GM12878 (cell line): Measurements from ENCODE around the gene HMCN1. TPM values are rescaled to one million over a fixed set of nuclear protein-coding genes. Genes with fewer than 3 reads are reported as not detected.

Experiments used
- BRCA1 ChIP-seq: IDR thresholded peaks from 2 replicates; pipeline ENCODE4 v1.6.1; 2011; ENCODE audit warnings: low read depth, low read length, improper control_type of control experiment
- EZH2 ChIP-seq: IDR thresholded peaks from 2 replicates; pipeline ENCODE4 v1.6.1; 2012; ENCODE audit warnings: low read depth, mild to moderate bottlenecking, control low read depth, inconsistent platforms, low read length, borderline replicate concordance; ENCODE audit not compliant: control insufficient read depth
- GABPA ChIP-seq: IDR thresholded peaks from 2 replicates; pipeline ENCODE4 v1.6.1; 2014; ENCODE audit warnings: antibody characterized with exemption, low read depth, mild to moderate bottlenecking, inconsistent platforms
- HCFC1 ChIP-seq: fragments of 150-350 bp; IDR thresholded peaks from 2 replicates; pipeline ENCODE4 v1.6.1; 2014; ENCODE audit warnings: low read length
- HSF1 ChIP-seq: fragments of 150-350 bp; IDR thresholded peaks from 2 replicates; pipeline ENCODE4 v1.6.1; 2014; ENCODE audit warnings: mild to moderate bottlenecking, low read depth, low read length
- JUNB ChIP-seq: IDR thresholded peaks from 2 replicates; pipeline ENCODE4 v1.6.1; 2016; ENCODE audit warnings: antibody characterized with exemption, mild to moderate bottlenecking
- MEF2A ChIP-seq: IDR thresholded peaks from 2 replicates; pipeline ENCODE4 v1.6.1; 2011; ENCODE audit warnings: low read depth, mild to moderate bottlenecking, low read length, moderate library complexity; ENCODE audit not compliant: insufficient read depth
- MLLT1 ChIP-seq: fragments of 450-650 bp; IDR thresholded peaks from 2 replicates; pipeline ENCODE4 v1.6.1; 2016; ENCODE audit warnings: mild to moderate bottlenecking
- NBN ChIP-seq: fragments of 450-650 bp; IDR thresholded peaks from 2 replicates; pipeline ENCODE4 v1.6.1; 2016
- NFIC ChIP-seq: IDR thresholded peaks from 2 replicates; pipeline ENCODE4 v1.6.1; 2012; ENCODE audit warnings: low read depth, mild to moderate bottlenecking, inconsistent platforms, low read length, moderate library complexity
- NFXL1 ChIP-seq: fragments of 450-650 bp; IDR thresholded peaks from 2 replicates; pipeline ENCODE4 v1.6.1; 2017; ENCODE audit warnings: antibody characterized with exemption, mild to moderate bottlenecking, borderline replicate concordance
- NFYB ChIP-seq: IDR thresholded peaks from 2 replicates; pipeline ENCODE4 v1.6.1; 2011; ENCODE audit warnings: low read depth, mild to moderate bottlenecking, low read length, improper control_type of control experiment, moderate library complexity; ENCODE audit not compliant: insufficient read depth
- NR2C1 ChIP-seq: fragments of 450-650 bp; IDR thresholded peaks from 2 replicates; pipeline ENCODE4 v1.6.1; 2017; ENCODE audit warnings: antibody characterized with exemption, mild to moderate bottlenecking, moderate library complexity
- PKNOX1 ChIP-seq: fragments of 450-650 bp; IDR thresholded peaks from 2 replicates; pipeline ENCODE4 v1.6.1; 2016; ENCODE audit warnings: mild to moderate bottlenecking
- SRF ChIP-seq, 2 experiments: IDR thresholded peaks; 2 replicates each; pipeline ENCODE4 v1.6.1; 2011; ENCODE audit warnings: low read depth in 2 of 2, low read length in 2 of 2, mild to moderate bottlenecking in 1 of 2, moderate library complexity in 1 of 2
- SUPT20H ChIP-seq: IDR thresholded peaks from 2 replicates; pipeline ENCODE4 v1.6.1; 2011; ENCODE audit warnings: low read depth, mild to moderate bottlenecking, low read length, moderate library complexity, borderline replicate concordance; ENCODE audit not compliant: control insufficient read depth
- ZNF592 ChIP-seq: fragments of 450-650 bp; IDR thresholded peaks from 2 replicates; pipeline ENCODE4 v1.6.1; 2017; ENCODE audit warnings: mild to moderate bottlenecking, moderate library complexity
- ZNF687 ChIP-seq: fragments of 450-650 bp; IDR thresholded peaks from 2 replicates; pipeline ENCODE4 v1.6.1; 2017; ENCODE audit warnings: mild to moderate bottlenecking, moderate library complexity
- polyA plus RNA-seq, 11 experiments: library from polyadenylated mRNA; depleted of rRNA in 4 of 11; unstranded in 6 of 11; stranded (reverse) in 5 of 11; fragments of >200 nt; fragmentation: Nextera tagmentation in 4 of 11; fragmentation: Illumina TruSeq in 1 of 11; extraction: Ambion mirVana in 4 of 11; extraction: Trizol in 1 of 11; gene quantifications; 1 replicate in 1 of 11; 2 replicates in 10 of 11; pipeline versions ENCODE4 v1.2.1 to v1.2.3, GENCODE V29; 2011 to 2016; ENCODE audit warnings: inconsistent platforms in 2 of 11, missing spikeins in 2 of 11, low read depth in 1 of 11
- total RNA-seq, 4 experiments: library from RNA; depleted of rRNA in 3 of 4; stranded (reverse); fragments of >200 nt in 3 of 4; fragmentation: Illumina TruSeq in 1 of 4; extraction: Trizol in 1 of 4; gene quantifications; 2 replicates each; pipeline versions ENCODE4 v1.2.1 to v1.2.3, GENCODE V29; 2013 to 2021

Gene HMCN1
- total and polyA plus RNA-seq, 10 of the 15 experiments (the other 5 are each of a cell fraction or from before 2014, with no cell fraction given): under 0.01 to 0.07 TPM; not detected in 8

- TF ChIP-seq PKNOX1: peak; percentile 76
- TF ChIP-seq ZNF687: no peak
- TF ChIP-seq MLLT1: no peak
- no peak for TF ChIP-seq SRF (IDR thresholded peaks at IDR 0.05; ENCODE audit: low read depth in 2 of 2, low read length in 2 of 2)
- TF ChIP-seq GABPA: peak; percentile 62
- no peak for TF ChIP-seq NFXL1
- TF ChIP-seq NFIC: peak; percentile 94
- TF ChIP-seq HSF1: no peak
- TF ChIP-seq JUNB: peak; percentile 94
- no peak for TF ChIP-seq ZNF592
- no peak for TF ChIP-seq HCFC1
- no peak for TF ChIP-seq EZH2
- no peak for TF ChIP-seq NFYB
- peak; percentile 97 for TF ChIP-seq MEF2A
- TF ChIP-seq BRCA1: no peak
- no peak for TF ChIP-seq NR2C1
- no peak for TF ChIP-seq SUPT20H
- no peak for TF ChIP-seq NBN
Observed at GRCh38 chr1:186078245-186078644, 344.1 kb downstream of the HMCN1 start (continued).
